Esophagus (tissue), 2 donors: ENCODE data around the gene TENT4B. TPM values are rescaled to one million over a fixed set of nuclear protein-coding genes. Genes with fewer than 3 reads are reported as not detected.
A peak's percentile ranks its signal among the peaks of the same experiment; 100 is the strongest.

Experiments used
- H3K27ac ChIP-seq, 2 donors: one replicate each; pipeline ENCODE4 v1.5.1; 2013; ENCODE audit warnings: low read depth in 2 of 2, mild to moderate bottlenecking in 2 of 2, inconsistent platforms in 1 of 2, low read length in 1 of 2, moderate library complexity in 1 of 2
- H3K27me3 ChIP-seq, 2 donors: one replicate each; pipeline ENCODE4 v1.6.1; 2013; ENCODE audit warnings: low read length in 2 of 2, control low read depth in 1 of 2, mild to moderate bottlenecking in 1 of 2; ENCODE audit not compliant: insufficient read depth in 2 of 2, control insufficient read depth in 1 of 2
- H3K36me3 ChIP-seq, 2 donors: one replicate each; pipeline ENCODE4 v1.6.1; 2013; ENCODE audit warnings: low read length in 1 of 2; ENCODE audit not compliant: control insufficient read depth in 2 of 2, insufficient read depth in 2 of 2
- H3K4me1 ChIP-seq, 2 donors: one replicate each; pipeline ENCODE4 v1.6.1; 2013; ENCODE audit warnings: low read length in 1 of 2; ENCODE audit not compliant: control insufficient read depth in 2 of 2, insufficient read depth in 2 of 2
- H3K4me3 ChIP-seq, 2 donors: one replicate each; pipeline ENCODE4 v1.5.1; 2013; ENCODE audit warnings: low read length in 2 of 2, mild to moderate bottlenecking in 2 of 2, low read depth in 1 of 2, moderate library complexity in 1 of 2
- H3K9me3 ChIP-seq, 2 donors: one replicate each; pipeline ENCODE4 v1.6.1; 2013; ENCODE audit warnings: mild to moderate bottlenecking in 2 of 2, low read depth in 1 of 2, low read length in 1 of 2, moderate library complexity in 1 of 2; ENCODE audit not compliant: control insufficient read depth in 2 of 2, insufficient read depth in 1 of 2
- WGBS, 2 donors: extraction: QIAGEN DNeasy Blood & Tissue Kit; methylation state at CpG; one replicate each; pipeline ENCODE4 v1.1.7; 2013; 5-methylcytosine and 5-hydroxymethylcytosine counted together
- polyA plus RNA-seq, 2 donors: library from polyadenylated mRNA; stranded (reverse); fragments of 200-250 nt; gene quantifications; one replicate each; pipeline ENCODE4 v1.2.3, GENCODE V29; 2013
- donor health status: healthy with polysubstance abuse.
- donor health status: Bipolar disorder and iron deficiency.

The TENT4B gene
- polyA plus RNA-seq, 2 donors: 2.6 to 3.0 TPM

- no peaks in the 10 kb centered on the region for H3K36me3 ChIP-seq
- no peaks in the 10 kb centered on the region for H3K27me3 ChIP-seq
- H3K4me3 ChIP-seq: peak overlapping the region; percentile 87 to 95
- H3K4me1 ChIP-seq: peaks cover 2 to 4% of the 10 kb centered on the region in 2 donors
- WGBS, 2 donors: 0 to 1% methylated on average over 50 to 89 of the region's 89 CpGs
- no peaks in the 10 kb centered on the region for H3K9me3 ChIP-seq
- H3K27ac ChIP-seq: peak overlapping the region; percentile 87 to 88
Observed at GRCh38 chr16:50153596-50154419, 702 bp downstream of the TENT4B start.

GRCh38 chr16:50154420-50154950 lies 1.4 kb downstream of the TENT4B start:
- peak overlapping the region; percentile 50 to 88 for H3K27ac ChIP-seq
- 10 to 17% methylated on average over 10 of the region's 10 CpGs for WGBS, 2 donors
- H3K36me3 ChIP-seq: no peaks in the 10 kb centered on the region
- no peaks in the 10 kb centered on the region for H3K9me3 ChIP-seq
- peaks cover 2 to 4% of the 10 kb centered on the region in 2 donors for H3K4me1 ChIP-seq
- peak overlapping the region; percentile 87 to 95 for H3K4me3 ChIP-seq
- H3K27me3 ChIP-seq: no peaks in the 10 kb centered on the region

DNA sequence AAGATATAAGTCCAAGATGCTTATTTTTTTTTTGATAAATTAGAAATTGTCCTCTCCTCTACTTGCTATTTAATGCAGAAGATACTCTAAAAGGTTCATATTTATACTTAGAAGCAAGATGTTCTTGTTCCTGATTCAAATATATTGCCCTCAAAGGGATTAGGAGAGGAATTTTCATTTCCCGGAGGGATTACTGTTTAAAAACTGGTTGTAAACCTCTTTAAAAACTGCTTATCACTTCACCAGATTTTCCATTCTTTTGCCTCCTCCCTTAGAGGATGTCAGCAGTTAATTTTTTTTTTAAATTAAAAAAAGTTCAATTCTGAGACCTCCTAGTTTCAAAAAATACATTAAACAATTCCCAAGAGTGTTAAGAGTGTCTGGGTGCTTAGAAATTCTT lies 2.8 kb downstream of the TENT4B start:
- Histone ChIP-seq H3K27ac (no peak overlapping the region), H3K36me3 (no peaks in the 10 kb centered on the region), H3K27me3 (no peaks in the 10 kb centered on the region), H3K4me1 (peaks cover 2 to 4% of the 10 kb centered on the region in 2 donors), H3K4me3 (peak overlapping the region in 1 of 2 donors; percentile 95), H3K9me3 (no peaks in the 10 kb centered on the region)
- 25 to 27% methylated on average over 1 of the region's 1 CpG for WGBS, 2 donors

- Histone ChIP-seq H3K4me1 (peaks cover 2 to 4% of the 10 kb centered on the region in 2 donors), H3K9me3 (no peaks in the 10 kb centered on the region), H3K4me3 (no peak overlapping the region), H3K27me3 (no peaks in the 10 kb centered on the region), H3K36me3 (no peaks in the 10 kb centered on the region), H3K27ac (no peak overlapping the region)
- WGBS, 2 donors: 93 to 94% methylated on average over 6 of the region's 6 CpGs
Observed at GRCh38 chr16:50156590-50156989, 3.5 kb downstream of the TENT4B start.

GRCh38 chr16:50160495-50161164 lies 7.5 kb downstream of the TENT4B start:
- WGBS, 2 donors: 76 to 77% methylated on average over 4 of the region's 4 CpGs
- no peaks in the 10 kb centered on the region for H3K4me1 ChIP-seq
- H3K27me3 ChIP-seq: no peaks in the 10 kb centered on the region
- no peak overlapping the region for H3K4me3 ChIP-seq
- no peaks in the 10 kb centered on the region for H3K36me3 ChIP-seq
- no peak overlapping the region for H3K27ac ChIP-seq
- H3K9me3 ChIP-seq: no peaks in the 10 kb centered on the region

DNA sequence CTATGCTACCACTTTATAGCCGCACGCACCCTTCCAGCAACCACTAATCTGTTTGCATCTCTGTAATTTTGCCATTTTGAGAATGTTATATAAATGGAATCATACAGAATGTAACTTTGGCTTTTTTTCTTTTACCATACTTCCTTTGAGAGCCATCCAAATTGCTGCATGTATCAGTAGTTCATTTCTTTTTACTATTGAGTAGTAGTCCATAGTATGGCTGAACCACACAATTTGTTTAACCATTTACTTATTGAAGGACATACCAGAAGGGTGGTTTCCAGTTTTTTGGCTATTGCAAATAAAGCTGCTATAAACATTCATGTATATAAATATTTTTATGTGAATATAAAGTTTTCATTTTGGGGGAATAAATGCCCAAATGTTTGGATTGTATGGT lies 8.8 kb downstream of the TENT4B start:
- Histone ChIP-seq H3K4me1 (no peaks in the 10 kb centered on the region), H3K36me3 (no peaks in the 10 kb centered on the region), H3K9me3 (no peaks in the 10 kb centered on the region), H3K27ac (no peak overlapping the region), H3K4me3 (no peak overlapping the region), H3K27me3 (no peaks in the 10 kb centered on the region)
- WGBS, 2 donors: 96 to 98% methylated on average over 2 of the region's 2 CpGs

DNA sequence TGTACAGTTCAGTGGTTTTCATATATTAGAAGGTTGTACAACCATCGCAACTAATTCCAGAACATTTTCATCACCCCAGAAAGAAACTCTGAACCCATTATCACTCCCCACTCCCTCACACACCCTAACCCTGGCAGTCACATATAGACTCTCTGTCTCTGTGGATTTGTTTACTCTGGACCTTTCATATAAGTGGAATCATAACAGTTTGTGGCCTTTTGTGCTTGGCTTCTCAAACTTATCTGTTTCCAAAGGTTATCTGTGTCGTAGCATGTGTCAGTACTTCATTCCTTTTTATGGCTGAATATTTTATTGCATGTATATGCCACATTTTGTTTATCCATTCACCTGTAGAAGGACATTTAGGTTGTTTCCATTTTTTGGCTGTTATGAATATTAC lies 12.4 kb downstream of the TENT4B start:
- H3K27ac ChIP-seq: no peak overlapping the region

GRCh38 chr16:50166511-50167500 lies 13.7 kb downstream of the TENT4B start:
- 69 to 71% methylated on average over 9 of the region's 9 CpGs for WGBS, 2 donors
- H3K4me3 ChIP-seq: no peak overlapping the region
- H3K27ac ChIP-seq: peak overlapping the region in 1 of 2 donors; percentile 33
- H3K27me3 ChIP-seq: no peaks in the 10 kb centered on the region
- H3K4me1 ChIP-seq: peaks cover 2 to 6% of the 10 kb centered on the region in 2 donors
- H3K36me3 ChIP-seq: no peaks in the 10 kb centered on the region
- H3K9me3 ChIP-seq: no peaks in the 10 kb centered on the region

More for the DNA sequence above, 12.4 kb downstream of the TENT4B start:
- peaks cover 2 to 3% of the 10 kb centered on the region in 2 donors for H3K4me1 ChIP-seq
- no peak overlapping the region for H3K4me3 ChIP-seq
- no peaks in the 10 kb centered on the region for H3K27me3 ChIP-seq
- H3K36me3 ChIP-seq: no peaks in the 10 kb centered on the region
- 75 to 90% methylated on average over 2 of the region's 2 CpGs for WGBS, 2 donors
- H3K9me3 ChIP-seq: no peaks in the 10 kb centered on the region

DNA sequence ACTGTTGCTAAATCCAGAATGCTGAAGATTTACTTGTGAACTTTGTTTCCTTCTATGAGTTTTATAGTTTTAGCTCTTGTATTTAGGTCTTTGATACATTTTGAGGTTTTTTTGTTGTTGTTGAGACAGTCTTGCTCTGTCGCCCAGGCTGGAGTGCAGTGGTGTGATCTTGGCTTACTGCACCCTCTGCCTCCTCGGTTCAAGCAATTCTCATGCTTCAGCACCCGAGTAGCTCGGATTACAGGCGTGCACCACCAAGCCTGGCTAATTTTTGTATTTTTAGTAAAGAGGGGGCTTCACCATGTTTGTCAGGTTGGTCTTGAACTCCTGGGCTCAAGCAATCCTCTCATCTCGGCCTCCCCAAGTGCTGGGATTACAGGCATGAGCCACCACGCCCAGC lies 14.4 kb downstream of the TENT4B start:
- Histone ChIP-seq H3K4me3 (no peak overlapping the region), H3K4me1 (peaks cover 2 to 6% of the 10 kb centered on the region in 2 donors), H3K9me3 (no peaks in the 10 kb centered on the region), H3K36me3 (no peaks in the 10 kb centered on the region), H3K27me3 (no peaks in the 10 kb centered on the region), H3K27ac (peak overlapping the region in 1 of 2 donors; percentile 24)
- 83% methylated on average over 7 of the region's 7 CpGs for WGBS, 2 donors
